ENCODE data around the gene CD48.

Gene CD48

DNA sequence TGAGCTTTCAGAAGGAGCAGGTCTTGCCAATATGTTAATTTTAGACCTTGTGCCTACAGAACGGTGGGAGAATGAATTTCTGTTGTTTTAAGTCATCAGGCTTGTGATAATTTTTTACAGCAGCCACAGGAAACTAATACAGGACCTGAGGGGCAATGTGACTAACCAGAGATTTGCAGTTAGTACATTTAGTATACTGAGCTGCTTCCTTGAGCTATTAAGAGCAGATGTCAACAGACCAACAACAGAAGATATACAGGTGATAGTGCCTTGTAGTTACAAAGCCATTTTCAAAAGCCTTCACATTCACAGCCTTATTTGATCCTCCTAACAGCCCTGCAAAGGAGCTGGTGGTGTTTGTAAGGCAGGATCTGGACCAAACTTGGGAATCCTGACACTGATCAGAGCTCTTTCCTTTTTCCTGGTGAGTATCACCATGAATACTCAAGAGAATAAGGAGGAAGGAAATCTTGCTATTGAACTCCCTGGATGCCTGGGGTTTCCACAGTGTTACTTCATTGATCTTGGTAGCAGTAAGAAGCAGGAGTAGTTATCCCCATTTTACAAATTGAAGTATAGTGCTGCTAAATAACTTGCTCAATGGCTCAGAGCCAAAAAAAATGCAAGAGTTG lies 60.1 kb downstream of the CD48 start:
- DNase-seq: no peak

DNA sequence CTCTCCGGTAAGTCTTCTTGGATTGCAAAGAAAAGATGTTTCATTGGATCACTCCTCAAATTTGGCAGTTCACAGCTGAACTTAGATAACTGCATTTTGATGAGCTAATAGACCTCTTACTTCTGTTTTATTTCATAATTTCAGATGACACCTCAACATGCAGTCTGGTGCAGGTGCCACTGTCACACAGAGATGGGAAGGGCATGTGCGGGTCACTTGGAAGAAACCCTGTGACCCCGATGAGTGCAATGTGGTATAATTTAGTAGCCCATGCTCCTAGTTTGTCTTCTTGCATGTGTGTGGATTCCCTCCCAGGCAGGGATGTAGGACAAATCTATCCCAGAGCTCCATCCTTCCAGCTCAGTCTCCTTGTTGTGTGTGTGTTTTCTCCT lies 64.3 kb downstream of the CD48 start:
- DNase-seq: no peak

DNA sequence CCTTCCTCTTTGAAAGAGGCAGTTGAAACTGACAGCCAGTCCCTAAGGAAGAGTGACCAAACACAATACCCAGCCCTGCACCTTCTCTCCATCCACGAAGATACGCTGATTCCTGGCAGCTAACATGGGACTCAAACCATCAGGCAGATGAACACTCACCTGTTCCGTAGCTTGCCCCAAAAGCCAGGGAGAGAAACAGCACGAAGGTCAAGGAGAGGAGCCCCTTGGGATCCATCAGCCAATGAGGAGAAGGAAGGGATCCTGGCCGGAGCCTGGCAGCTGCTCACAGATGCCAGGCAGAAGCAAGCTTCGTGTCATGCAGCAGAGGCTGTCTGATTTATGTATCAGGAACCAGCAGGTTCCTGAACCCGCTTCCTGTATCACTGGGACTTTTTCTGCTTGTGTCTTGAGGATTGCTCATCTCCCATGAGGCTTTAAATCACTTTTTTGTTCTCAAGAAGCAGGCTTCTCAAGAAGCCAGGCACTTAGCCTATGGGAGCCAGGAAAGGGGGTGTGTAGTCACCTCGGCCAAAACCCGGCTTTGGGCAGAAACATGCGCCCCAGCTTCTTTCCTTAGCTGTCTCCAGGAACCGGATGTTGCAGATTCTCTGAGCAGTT lies 64.8 kb downstream of the CD48 start, which contains the start of gene SLAMF1:
Gene SLAMF1 (minus strand): TSS at position 334 of the 618 bp plus-strand sequence. CDS start 99 bp downstream, at position 235.
- no peak for DNase-seq

DNA sequence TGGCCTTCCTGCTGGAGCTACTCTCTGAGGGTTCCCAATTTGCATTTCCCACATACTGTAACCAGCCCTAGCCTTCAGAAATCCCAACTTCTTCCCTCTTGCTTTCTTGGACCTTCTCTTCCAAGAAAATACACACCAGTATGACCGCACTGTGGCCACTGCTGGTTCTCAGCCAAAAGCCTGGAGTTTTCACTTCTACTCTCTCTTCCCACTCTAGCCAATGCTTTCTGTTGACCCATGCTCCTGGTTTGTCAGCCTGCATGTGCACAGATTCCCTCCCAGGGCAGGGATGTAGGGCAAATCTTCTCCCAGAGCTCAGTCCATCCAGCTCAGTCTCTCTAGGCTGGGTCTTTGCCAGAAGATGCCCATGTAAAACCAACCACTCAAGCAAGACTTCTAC lies 65.4 kb downstream of the CD48 start:
- no peak for DNase-seq

GRCh38 chr1:160645386-160646130 lies 66.1 kb downstream of the CD48 start:
- DNase-seq: no peak

DNA sequence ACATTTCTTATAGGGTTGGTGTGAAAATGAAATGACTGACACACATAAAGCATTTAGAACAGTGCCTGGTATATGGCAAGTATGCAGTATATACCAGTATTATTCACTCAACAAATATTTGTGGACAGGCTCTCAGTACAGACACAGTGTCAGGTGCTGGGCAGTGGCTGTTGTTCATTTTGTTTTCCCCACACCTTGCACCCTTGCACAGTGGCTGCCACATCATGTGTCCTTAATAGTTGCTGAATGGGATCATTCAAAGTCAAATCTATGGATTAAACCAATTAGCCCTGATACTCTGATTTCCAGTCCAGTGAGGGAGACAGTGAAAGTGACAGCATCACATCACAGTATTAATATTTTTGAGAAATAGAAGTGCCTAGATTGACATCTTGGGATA lies 67.2 kb downstream of the CD48 start:
- DNase-seq: no peak

DNA sequence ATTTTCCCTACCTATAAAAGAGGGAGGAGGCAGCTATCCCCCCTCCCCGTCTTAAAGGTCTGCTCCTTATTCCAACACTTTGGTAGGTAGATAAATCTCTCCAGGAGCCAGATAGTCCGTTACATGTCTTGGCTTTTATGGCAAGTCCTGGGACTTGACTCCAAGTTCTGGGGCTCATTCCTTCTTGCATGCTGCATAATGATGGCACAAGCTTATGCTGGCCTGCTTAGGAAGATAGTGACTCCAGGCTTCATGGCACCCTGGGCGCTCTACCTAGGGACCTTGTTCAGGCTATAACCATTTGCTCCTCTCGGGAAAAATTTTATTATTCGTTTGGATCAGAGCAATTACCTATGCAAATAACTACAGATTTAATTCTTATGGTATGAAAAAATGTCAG lies 68.5 kb downstream of the CD48 start:
- DNase-seq: no peak

- DNase-seq: no peak
Observed at GRCh38 chr1:160642281-160642644, 69.4 kb downstream of the CD48 start.

DNA sequence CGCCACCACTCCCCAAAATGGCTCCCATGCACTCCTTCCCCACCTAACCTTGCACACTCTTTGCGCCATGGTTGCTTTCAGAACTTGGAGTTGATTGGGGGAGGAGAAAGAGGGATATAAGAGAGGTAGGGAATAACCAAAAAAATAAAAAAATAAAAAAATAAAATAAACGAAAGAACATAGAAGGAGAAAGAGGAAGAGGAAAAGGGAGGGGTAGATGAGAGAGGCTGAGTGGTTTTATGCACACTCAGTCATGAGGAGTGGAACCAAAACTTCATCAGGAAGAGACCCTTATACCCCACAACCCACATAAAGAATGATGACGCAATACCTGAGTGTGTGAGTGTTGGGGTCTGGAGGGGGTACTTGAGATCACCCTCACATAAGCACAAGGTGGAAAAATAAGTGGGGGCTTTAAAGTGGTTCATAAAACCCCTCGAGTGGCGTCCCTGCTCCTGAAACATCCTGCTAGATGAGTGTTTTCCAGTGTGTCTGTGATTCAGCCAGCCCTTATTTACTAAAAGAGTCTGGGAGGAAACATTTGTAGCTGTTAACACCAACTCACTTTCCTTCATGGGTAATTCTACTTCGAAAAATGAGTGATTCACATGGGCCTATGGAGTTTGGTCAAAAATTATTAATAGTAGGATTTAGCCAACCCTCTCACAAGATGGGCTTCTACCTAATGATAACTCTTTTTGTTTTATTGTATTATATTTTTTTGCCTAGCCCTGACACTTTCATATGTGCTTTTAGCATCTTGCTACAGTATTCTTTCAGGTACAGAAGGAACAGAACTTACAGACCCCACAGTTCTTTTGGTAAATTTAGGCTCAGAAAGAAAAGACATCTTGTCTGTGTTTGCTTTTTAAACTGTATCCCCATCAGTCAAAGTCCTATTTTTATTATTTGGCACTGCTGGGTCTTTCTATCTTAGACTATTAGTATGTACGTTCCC lies 70.0 kb downstream of the CD48 start:
- no peak for DNase-seq

DNA sequence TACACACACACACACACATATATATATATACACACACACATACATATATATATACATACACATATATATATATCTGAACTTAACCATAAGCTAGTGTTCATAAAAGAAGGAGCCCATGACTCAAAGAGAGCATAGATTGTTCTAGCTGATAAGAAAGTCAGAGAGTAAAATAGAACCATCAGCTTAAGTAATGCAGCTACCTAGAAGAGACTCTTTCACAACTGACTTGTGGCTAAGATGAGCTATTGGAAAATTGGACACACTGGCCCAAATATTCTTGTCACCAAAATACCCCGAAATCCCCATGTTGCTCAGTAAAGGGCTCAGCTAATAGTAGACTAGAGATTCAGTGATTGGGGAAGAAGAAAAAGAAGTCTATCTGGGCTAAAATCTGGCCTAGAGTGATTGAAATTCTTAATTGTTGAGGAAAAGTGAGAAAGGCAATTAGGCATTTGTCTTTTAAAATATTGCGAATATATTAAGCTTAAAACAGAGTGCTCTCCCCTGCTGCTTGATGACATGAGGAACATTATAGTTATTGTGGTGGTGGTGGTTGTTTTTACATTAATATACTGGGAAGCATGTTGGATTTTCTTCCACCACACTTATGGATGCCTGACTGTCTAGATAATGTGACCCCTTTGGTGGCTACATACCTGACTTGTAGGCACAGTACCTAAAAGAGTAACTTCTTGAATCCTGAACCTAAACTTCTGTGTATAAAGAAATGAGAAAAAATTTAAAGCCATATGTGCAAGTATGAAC lies 71.1 kb downstream of the CD48 start:
- DNase-seq: no peak

DNA sequence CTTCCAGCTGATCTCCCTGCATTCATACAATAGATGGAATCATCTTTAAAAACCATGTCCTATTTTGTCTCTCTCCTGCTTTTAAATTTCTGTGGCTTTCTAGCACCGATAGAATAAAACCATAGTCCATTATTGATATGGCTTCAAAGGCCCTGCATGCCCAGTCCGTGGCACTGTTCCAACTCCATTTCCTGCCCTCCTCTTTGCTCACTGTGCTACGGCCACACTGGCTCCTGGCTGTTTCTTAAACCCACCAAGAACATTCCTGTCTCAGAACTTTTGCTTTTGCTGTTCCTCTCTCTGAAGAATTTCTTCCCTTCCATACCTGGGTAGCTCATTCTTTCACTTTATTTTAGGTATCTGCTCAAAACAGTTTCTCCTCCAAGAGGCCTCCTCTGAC lies 72.0 kb downstream of the CD48 start:
- DNase-seq: no peak

- DNase-seq: no peak
Observed at GRCh38 chr1:160638926-160639325, 72.7 kb downstream of the CD48 start.

GRCh38 chr1:160638540-160638857 lies 73.1 kb downstream of the CD48 start:
- DNase-seq: no peak

DNA sequence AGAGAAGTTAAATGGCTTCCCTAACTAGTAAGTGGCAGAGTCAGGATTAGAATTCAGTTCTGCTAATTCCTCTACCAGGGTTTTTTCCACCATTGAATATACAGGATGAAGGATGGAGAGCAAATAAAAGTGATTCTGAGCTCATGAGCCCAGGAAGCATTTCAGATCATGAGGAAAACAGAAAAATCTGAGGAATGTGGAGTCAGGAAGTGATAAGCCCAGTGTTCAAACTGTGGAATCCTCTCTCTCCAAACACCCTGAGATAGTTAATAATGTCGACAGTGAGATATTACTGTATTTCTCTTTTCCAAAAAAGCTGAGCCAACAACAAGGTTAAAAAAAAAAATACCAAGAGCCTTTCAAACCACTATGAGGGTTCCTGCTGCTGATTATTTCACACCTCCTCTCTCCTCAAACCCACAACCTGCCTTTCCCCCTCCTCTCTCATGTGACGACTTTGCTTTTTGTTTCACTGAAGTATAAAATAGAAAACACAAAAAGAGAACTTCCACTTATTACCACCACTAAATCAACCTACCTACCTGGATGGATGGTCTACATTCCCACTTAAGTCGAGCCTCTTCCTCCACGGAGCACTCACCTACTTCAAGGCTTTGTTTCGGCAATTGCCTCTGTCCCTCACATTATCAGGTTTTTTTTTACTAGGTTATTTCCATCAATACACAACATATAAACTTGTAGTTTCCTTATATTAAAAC lies 73.6 kb downstream of the CD48 start:
- DNase-seq: no peak

DNA sequence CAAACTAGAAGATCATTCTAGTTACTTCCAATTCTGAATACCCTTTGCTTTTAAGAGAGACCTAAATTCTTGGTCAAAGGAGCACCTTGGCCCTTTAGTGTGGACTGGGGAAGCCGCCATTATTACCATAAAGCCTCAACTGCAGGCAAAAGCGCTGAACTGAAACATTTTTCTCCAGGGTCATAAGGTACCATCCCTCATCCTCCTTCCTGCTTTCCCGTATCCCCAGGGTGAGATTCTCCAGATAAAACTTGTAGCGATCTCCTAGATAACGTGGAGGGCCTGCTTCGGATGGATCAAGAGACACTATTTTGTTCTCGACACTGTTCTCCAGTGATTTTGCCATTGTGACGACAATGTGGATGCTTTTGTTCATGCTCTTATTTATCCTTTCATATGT lies 74.6 kb downstream of the CD48 start:
- no peak for DNase-seq

- no peak for DNase-seq
Observed at GRCh38 chr1:160636547-160636946, 75.1 kb downstream of the CD48 start.

DNA sequence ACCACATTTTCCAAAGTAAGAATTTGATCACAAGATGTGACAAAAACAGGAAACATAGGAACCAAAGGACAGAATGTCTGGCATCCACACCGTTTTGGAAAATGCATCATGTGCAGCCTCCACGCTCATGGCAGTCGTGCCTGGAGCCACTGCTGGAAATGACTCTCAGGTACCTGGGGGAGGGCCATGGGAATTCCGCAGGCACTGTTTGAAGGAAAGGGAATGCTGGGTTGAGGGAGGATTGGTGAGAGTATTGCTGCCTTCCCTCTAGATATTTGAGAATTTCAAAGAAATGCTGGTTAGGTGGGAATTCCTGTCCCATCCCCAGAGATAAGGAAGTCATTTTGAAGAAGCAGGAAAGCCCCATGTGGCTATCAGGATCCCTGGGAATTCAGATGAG lies 75.5 kb downstream of the CD48 start:
- no peak for DNase-seq

- no peak for DNase-seq
Observed at GRCh38 chr1:160634543-160635491, 76.8 kb downstream of the CD48 start.

- DNase-seq: no peak
Observed at GRCh38 chr1:160633330-160633903, 78.2 kb downstream of the CD48 start.

- no peak for DNase-seq
Observed at GRCh38 chr1:160631983-160632625, 79.5 kb downstream of the CD48 start.
